ENCODE measurements around the gene UBAP2.

- TF ChIP-seq CTCF (conservative IDR thresholded peaks at IDR 0.05) (no peak), ZFX (IDR thresholded peaks at IDR 0.05) (no peak)
Observed at GRCh38 chr9:33946779-33947535, 101.7 kb downstream of the UBAP2 start.
